ENCODE data around the gene EXOC6B.

DNA sequence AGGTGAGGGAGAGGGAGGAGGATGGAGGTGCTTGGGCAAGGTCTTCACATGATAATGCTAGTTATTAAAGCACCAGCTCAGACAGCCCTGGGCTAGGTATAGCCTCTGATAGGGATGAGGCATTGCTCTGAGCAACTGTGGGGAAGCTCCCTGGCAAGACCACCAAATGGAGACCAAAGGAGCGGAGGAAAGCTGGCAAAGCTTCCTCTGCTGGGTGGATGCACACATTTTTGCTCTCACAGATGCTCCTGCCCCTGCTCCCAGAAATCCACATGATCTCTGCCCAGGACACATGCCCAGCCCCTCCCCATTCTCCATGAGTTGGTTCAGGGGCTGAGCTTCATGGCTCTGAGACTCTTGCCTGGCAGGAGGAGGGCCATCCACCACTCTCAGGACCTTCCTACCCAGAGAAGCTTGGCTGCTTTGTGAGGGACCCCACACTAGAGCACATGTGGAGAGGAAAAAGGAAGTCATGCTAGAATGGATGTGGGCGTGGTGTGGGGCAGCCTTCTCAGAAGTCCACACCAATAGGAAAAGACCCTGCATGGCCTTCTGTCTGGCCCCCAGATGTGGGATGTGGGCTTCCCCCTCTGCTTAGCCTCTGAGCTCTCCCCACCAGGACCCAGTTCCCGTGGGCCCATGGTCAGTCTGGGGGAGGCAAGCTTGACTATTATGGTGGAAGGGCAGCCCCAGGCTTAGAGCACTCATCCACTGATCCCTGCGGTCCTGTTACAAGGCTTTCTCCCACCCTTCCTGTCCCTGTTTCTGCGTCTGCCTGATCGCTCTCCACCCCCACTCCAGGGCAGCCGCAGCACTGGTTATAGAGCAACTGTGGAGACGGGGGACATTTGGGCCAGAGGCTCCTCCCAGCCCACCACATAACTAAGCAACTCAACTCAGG lies 667.7 kb downstream of the EXOC6B start:
- no peak for TF ChIP-seq HDAC6 (IDR thresholded peaks at IDR 0.05; ENCODE audit: low read depth, low read length)
- TF ChIP-seq, protein P1, sequence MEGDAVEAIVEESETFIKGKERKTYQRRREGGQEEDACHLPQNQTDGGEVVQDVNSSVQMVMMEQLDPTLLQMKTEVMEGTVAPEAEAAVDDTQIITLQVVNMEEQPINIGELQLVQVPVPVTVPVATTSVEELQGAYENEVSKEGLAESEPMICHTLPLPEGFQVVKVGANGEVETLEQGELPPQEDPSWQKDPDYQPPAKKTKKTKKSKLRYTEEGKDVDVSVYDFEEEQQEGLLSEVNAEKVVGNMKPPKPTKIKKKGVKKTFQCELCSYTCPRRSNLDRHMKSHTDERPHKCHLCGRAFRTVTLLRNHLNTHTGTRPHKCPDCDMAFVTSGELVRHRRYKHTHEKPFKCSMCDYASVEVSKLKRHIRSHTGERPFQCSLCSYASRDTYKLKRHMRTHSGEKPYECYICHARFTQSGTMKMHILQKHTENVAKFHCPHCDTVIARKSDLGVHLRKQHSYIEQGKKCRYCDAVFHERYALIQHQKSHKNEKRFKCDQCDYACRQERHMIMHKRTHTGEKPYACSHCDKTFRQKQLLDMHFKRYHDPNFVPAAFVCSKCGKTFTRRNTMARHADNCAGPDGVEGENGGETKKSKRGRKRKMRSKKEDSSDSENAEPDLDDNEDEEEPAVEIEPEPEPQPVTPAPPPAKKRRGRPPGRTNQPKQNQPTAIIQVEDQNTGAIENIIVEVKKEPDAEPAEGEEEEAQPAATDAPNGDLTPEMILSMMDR (IDR thresholded peaks at IDR 0.05; ENCODE audit: control extremely low read depth in 1 of 3, insufficient read depth in 1 of 3, low read depth in 1 of 3, low read length in 3 of 3), result no peak
- TF ChIP-seq RFX5 (IDR thresholded peaks at IDR 0.05; ENCODE audit: borderline replicate concordance, low read depth, low read length), result no peak
- no peak for TF ChIP-seq JUN (IDR thresholded peaks at IDR 0.05; ENCODE audit: low read depth, low read length)
